ENCODE data around the gene CACUL1.

DNA sequence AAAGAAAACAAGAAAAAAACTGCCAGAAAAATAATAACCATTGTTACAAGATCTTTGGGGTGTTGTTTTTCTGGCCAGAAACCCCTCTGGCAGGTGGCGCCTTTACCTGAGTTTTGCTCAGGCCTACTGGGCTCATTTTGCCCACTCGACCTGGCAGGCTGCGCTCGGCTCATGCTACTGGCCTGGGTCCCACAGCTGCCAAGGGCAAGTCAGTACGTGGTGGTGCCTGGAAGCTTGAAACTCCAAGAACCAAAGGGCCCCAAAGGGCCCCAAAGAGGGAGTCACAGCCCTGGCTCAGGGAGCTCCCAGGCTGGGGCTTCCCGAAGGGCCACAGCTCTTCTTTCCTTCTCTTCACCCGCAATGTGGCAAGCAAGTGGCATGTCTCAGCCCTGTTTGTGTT, 42.7 kb downstream of the CACUL1 start:
- no peak for TF ChIP-seq POLR2A (IDR thresholded peaks at IDR 0.05)
- TF ChIP-seq, protein P1, sequence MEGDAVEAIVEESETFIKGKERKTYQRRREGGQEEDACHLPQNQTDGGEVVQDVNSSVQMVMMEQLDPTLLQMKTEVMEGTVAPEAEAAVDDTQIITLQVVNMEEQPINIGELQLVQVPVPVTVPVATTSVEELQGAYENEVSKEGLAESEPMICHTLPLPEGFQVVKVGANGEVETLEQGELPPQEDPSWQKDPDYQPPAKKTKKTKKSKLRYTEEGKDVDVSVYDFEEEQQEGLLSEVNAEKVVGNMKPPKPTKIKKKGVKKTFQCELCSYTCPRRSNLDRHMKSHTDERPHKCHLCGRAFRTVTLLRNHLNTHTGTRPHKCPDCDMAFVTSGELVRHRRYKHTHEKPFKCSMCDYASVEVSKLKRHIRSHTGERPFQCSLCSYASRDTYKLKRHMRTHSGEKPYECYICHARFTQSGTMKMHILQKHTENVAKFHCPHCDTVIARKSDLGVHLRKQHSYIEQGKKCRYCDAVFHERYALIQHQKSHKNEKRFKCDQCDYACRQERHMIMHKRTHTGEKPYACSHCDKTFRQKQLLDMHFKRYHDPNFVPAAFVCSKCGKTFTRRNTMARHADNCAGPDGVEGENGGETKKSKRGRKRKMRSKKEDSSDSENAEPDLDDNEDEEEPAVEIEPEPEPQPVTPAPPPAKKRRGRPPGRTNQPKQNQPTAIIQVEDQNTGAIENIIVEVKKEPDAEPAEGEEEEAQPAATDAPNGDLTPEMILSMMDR (IDR thresholded peaks at IDR 0.05): no peak

Data from heart left ventricle (tissue), 13 donors.